Cardiac septum (tissue), 1 donor: ENCODE results near the gene NPEPL1. TPM values are rescaled to one million over a fixed set of nuclear protein-coding genes. Genes with fewer than 3 reads are reported as not detected.
"Not testable (repeated sequence)": the region's sequence is repeated elsewhere in the genome, so short reads cannot be mapped to it uniquely, and the experiment has no call there.

Experiments used
- DNase-seq: peaks from one replicate; pipeline ENCODE4 v3.0.0-alpha.2; 2020; ENCODE audit warnings: low spot score
- intact Hi-C: fragments of 100-400 bp; cut with DNase I; formaldehyde crosslinking; loops from one replicate; pipeline ENCODE4 v1.14.0; 2022
- total RNA-seq: library from RNA; stranded (reverse); fragmentation: NEBNext Ultra II Directional; extraction: Animal tissue kit (Norgen Biotek cat#: 25700); gene quantifications from one replicate; pipeline ENCODE4 v1.2.1, GENCODE V29; 2021
- donor health status: DM: no; HTN: no; CAD: no.

NPEPL1 gene
- total RNA-seq, 1 donor from 2014 or later, result 31.5 TPM

GRCh38 chr20:58749979-58750378 is 57.4 kb downstream of the NPEPL1 start:
- intact Hi-C loops, result no loop called here
- no peak for DNase-seq

- intact Hi-C loops, DNase-seq: not testable (repeated sequence)
Observed at GRCh38 chr20:58750706-58751105, 58.1 kb downstream of the NPEPL1 start.

- no peak for DNase-seq
- intact Hi-C loops, result no loop called here
Observed at GRCh38 chr20:58751979-58752378, 59.4 kb downstream of the NPEPL1 start.

GRCh38 chr20:58752565-58752964 is 60.0 kb downstream of the NPEPL1 start:
- intact Hi-C loops, result no loop called here
- no peak for DNase-seq

- DNase-seq, result no peak
- intact Hi-C loops, result no loop called here
Observed at GRCh38 chr20:58753267-58753921, 60.8 kb downstream of the NPEPL1 start.

GRCh38 chr20:58753922-58754551 is 61.4 kb downstream of the NPEPL1 start:
- intact Hi-C loops, result no loop called here
- DNase-seq, result no peak

GRCh38 chr20:58754584-58754983 is 62.0 kb downstream of the NPEPL1 start:
- DNase-seq, result no peak
- intact Hi-C loops, result no loop called here

GRCh38 chr20:58755062-58755697 is 62.6 kb downstream of the NPEPL1 start:
- intact Hi-C loops, result no loop called here
- DNase-seq, result no peak

GRCh38 chr20:58755766-58756449 is 63.3 kb downstream of the NPEPL1 start:
- intact Hi-C loops, result no loop called here
- DNase-seq, result no peak

GRCh38 chr20:58756450-58756775 is 63.8 kb downstream of the NPEPL1 start:
- intact Hi-C loops, result no loop called here
- DNase-seq, result no peak

- intact Hi-C loops, DNase-seq: not testable (repeated sequence)
Observed at GRCh38 chr20:58757647-58758046, 65.0 kb downstream of the NPEPL1 start.

- DNase-seq, result no peak
- intact Hi-C loops, result no loop called here
Observed at GRCh38 chr20:58759947-58760346, 67.3 kb downstream of the NPEPL1 start.

- no peak for DNase-seq
- intact Hi-C loops, result no loop called here
Observed at GRCh38 chr20:58760856-58761255, 68.3 kb downstream of the NPEPL1 start.

GRCh38 chr20:58762120-58762519 is 69.5 kb downstream of the NPEPL1 start:
- intact Hi-C loops, result no loop called here
- DNase-seq, result peak; percentile 41

- no peak for DNase-seq
- intact Hi-C loops, result no loop called here
Observed at GRCh38 chr20:58763076-58763475, 70.5 kb downstream of the NPEPL1 start.

Other genes with a start within 250 kb of the NPEPL1 start
- 1.4 TPM for gene APCDD1L, start 177.4 kb upstream of the NPEPL1 start, total RNA-seq
- 33.1 TPM for gene STX16, start 41.5 kb upstream of the NPEPL1 start, total RNA-seq
- gene GNAS-AS1, start 158.1 kb downstream of the NPEPL1 start, total RNA-seq, result 0.75 TPM
- 1,579 TPM for gene GNAS, start 159.9 kb downstream of the NPEPL1 start, total RNA-seq